GM19397 (cell line): ENCODE data around the gene RASGRF1.
"Not testable (repeated sequence)": the region's sequence is repeated elsewhere in the genome, so short reads cannot be mapped to it uniquely, and the experiment has no call there.

Experiments
- ATAC-seq: cut with Tn5 transposase; IDR thresholded peaks from one replicate; pipeline ENCODE4 v1.9.1; 2021; ENCODE audit warnings: mild to moderate bottlenecking, moderate library complexity; ENCODE audit not compliant: unreplicated experiment

Gene RASGRF1

DNA sequence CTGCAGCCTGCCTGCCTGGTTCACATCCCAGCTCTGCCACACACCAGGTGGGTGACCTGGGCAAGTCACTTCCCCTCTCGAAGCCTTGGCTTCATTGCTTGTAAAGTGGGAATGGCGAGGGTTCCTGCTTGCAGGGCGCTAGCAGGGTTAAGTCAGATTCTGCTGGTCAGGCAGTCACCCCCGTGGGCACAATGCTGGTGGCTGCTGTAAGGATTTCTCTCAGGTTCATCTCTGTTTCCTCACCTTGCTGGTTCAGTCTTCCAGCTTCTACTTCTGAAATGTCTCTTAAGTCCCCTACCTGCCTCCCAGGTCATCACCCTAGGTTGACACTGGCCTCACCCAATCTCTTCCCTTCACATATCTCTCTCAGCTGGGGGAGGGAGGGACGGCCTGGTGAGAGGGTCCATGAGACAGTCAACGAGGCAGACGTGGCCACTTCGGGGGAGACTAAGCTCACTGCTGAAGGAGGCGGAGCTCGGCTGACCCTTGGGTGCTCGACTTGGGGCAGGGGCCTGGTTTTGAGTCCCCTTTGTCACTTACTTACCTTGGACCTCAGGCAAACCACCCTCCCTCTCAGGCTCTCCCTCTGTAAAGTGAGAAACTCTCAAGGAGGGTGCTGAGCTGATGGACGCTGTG lies 157.3 kb downstream of the RASGRF1 start:
- ATAC-seq, result no peak

DNA sequence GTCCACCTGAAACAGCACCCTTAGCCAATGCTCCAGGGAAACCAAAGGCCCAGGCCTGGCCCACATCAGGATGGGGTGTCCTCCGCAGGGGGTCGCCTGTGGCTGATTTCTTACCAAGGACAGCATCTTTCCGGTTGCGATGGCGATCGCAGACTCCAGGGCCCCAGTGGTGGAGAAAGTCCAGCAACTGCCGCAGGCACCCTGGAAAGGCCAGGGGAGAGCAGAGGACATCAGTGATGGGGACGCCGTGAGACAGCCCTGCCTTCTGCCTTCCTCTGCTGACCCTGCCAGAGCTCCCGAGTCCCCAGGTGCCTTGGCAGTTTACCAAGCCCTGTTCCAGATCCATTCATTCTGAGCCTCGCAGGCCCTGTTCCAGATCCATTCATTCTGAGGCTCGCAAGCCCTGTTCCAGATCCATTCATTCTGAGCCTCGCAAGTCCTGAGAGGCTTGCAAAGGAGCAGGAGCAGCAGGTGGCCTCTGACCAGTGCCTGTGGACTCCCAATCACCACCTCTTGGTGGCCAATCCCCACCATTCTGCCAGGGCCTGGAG lies 158.2 kb downstream of the RASGRF1 start:
- no peak for ATAC-seq

DNA sequence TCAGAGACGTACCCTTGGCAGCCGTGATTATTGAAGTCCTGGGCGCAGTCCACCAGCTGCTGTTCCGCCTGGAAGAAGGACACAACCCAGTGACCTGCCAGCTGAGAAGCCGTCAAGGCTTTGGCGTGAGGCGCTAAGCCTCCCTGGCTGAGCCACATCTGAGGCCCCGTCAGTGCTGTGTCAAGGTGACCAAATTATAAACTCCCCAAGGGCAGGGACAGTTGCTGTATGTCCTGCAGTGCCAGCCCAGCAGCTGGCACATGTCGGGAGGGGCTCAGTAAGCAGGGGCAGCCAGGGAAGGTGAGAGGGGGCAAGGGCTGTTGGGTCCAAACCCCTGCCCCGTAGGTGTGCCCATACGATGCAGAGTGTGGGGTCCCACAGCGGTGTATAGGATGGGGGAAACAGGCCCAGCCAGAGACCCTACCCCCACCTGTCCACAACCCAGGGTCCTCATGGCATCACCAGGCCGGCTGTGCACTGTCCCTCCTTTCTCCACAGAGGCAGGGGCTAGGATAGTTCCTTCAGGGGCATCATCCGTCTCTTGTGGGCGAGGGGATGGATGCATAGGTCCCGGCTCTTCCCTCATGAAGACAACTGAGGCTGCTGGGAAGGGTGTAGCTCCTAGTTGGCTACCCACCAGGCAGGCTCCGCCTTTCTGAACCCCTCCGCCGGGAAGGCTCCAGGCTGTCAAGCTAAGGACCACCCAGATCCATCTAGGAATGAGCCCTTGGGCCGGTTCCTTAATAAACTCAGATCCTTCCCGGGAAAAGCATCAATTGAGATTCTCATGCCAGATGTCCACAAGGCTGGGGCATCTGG lies 158.9 kb downstream of the RASGRF1 start:
- no peak for ATAC-seq

DNA sequence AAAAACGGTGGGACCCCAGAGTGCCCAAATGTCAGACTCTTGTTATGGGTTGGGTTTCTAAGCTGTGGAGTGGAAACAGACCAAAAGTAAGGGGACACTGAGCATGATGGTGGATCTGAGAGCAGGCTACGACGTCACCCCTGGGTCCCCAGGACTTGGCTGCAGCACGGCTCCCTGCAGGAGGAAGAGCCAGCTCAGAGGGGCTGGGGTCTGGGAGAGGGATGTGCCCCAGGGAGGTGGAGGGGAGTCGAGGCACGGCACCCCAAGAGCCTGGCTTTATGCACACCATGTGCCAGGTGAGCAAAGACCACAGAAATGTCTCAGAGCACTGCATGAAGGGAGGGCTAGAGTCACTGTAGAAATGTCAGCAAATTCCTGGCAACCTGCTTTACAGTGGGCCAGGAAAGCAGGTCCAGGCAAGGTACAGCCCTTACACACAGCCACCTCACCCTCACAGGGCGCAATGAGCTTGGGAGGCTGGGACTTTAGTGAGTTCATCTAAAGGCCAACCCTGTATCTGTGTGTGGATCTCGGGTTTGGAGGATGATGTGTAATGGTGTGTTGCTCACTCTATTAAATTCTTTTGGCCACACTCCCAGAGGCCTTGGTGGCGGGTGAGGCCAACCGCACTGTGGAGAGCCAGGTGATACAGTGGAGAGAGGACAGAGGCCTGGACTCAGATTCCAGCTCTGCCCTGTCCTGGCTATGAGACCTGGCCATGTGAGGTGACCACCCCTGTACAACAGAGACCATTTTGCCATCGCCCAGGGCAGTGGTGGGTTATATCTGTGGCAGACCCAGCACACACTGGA lies 159.8 kb downstream of the RASGRF1 start:
- no peak for ATAC-seq

DNA sequence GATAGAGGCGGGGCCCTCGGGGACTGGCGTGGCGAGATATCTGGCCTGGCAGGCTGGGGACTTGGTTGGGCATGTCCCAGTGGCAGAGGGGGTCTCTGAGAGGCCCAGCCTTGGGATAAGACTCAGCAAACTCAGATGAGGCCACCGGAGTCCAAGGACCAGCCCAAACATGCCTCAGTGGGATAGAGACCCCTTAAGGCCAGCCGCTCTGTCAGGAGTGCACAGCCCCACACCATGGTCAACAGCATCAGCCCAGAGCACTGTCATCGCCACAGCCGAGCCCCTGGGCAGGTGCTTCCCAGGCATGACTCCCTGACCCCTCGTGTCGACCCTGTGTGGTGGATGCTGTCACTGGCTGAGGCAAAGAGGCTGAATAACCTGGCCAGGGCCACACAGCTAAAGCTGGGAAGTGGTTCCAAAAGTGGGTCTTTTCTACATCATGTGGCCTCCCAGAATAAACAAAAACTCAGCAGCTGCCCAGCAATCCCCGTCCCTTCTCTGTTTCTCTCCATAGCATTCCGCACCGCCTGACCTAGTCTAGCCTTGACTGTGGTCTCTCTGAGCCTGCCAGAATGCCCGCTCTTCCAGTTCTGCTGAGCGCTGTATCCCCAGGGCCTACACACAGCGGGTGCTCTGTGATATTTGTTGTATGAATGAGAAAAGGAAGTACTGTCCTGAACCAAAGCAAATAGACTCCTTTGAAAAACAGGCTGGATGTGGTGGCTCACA lies 160.9 kb downstream of the RASGRF1 start:
- ATAC-seq, result no peak

DNA sequence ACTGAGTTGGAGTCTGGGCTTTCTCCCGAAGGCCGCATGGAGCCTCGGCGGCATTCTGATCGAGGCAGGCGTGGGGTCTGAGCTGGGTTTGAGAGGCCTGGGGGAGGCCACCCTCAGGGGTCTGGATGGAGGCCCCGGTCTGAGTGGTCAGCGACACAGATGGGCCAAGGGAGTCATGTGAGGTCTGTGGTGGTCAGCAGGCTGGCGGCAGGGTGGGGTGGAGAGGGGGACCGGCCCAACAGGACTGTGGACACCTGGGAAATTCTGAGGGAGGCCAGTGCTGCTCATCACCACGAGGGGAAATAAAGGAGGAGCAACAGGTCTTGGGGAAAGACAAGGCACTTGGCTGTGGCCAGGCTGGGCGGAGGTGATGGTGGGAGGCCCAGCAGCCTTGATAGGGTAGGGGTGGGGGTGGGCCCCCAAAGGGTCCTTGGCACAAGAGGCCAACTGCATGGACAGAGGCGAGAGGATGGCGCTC lies 161.9 kb downstream of the RASGRF1 start:
- no peak for ATAC-seq

DNA sequence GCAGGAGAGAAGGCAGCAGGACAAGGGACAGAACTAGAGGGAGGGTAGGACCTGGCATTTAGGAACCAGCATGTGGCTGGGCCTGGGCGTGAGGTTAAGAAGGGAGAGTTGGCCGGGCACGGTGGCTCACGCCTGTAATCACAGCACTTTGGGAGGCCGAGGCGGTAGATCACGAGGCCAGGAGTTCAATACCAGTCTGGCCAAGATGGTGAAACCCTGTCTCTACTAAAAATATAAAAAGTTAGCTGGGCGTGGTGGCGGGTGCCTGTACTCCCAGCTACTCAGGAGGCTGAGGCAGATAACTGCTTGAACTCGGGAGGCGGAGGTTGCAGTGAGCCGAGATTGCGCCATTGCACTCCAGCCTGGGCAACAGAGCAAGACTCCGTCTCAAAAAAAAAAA lies 162.4 kb downstream of the RASGRF1 start:
- not testable (repeated sequence) for ATAC-seq

DNA sequence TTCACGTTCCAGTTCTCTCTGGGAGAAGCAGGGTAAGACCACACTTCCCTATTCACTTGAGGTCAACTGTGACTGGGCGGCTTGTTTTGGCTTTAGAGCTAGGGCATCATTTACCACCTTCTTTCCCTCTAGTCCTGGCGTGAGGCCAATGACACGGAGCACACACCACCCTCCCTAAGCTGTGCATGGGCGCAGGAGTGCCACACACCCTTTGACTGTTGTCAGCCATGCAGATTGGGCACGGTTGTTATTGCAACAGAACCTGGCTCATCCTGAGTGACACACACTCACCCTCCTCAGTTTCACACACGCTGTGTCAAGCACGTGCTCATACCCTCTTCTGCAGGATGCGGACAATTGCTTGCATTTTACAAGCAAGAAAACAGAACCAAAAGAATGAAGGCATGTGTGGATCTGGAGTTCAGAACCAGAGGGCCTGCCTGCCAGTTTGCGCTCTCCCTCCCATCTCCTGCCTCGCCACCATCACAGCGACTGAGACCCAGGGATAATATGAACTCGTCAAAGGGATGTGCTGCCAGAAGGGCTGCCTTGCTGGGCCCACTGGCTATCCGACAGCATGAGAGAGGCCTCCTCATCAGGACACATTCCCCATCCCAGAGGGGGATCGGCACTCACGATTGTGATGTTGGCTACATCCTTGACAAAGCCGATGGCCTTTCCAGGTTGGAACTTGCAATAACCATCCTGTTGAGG lies 163.3 kb downstream of the RASGRF1 start:
- ATAC-seq, result no peak

DNA sequence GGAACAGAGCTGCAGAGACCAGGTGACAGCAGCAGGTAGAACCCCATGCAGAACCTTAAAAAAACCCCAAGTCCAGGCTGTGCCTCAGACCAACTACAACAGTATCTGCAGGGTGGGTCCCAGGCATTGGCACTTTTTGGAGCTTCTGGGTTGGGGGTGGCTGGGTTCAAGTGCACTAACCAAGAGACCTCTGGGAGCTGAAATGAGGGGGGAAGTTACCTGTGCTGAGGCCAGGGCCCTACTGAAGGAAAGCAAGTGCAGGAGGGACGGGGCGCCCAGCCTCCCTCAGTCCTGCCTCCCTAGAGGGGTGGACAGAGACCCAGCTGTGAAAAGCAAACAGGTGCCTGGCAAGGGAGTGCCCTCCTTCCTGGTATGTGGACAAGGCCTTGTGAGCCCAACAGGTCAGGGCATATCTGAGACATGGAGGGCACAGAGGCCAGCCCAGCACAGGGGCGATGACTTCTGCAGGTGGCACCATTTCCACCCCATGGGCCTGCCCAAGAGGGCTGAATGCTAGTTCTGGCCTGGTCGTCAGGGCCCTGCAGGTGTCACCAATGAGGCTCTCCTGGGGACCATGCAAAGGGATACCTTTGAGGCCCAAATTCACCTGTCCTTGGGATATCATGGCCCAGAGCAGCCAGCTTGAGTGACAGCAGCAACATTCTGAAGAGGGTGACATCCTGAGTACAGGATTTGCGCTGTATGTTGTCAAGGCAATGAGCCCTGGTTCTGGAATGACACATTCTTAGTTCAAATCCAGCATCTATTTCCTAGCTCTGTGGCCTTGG lies 164.4 kb downstream of the RASGRF1 start:
- ATAC-seq, result no peak

DNA sequence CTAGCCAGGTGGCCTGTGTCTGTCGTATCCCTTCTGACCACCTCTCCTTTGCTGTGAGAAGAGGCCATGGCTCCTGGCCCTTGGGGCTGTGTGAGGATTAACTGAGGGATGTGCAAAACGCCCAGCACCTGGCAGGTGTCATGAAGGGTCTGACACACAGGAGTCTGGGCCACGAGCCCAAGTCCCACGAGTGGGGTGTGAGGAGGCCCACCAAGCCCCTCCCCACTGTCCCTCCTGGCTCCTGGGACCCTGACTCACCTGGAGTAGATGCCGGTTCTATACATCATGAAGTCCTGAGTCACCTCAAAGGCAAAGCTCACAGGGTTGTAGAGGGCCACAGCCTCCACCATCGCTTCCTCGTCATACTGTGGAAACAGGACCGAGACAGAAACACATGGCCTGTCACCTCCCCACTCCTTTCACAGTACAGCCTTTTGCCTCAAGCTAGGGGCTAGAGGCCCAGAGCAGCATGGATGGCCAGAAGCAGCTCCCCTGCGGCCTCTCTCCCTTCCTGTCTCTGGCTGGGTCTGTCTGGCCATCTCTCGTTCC lies 165.4 kb downstream of the RASGRF1 start:
- ATAC-seq, result no peak

DNA sequence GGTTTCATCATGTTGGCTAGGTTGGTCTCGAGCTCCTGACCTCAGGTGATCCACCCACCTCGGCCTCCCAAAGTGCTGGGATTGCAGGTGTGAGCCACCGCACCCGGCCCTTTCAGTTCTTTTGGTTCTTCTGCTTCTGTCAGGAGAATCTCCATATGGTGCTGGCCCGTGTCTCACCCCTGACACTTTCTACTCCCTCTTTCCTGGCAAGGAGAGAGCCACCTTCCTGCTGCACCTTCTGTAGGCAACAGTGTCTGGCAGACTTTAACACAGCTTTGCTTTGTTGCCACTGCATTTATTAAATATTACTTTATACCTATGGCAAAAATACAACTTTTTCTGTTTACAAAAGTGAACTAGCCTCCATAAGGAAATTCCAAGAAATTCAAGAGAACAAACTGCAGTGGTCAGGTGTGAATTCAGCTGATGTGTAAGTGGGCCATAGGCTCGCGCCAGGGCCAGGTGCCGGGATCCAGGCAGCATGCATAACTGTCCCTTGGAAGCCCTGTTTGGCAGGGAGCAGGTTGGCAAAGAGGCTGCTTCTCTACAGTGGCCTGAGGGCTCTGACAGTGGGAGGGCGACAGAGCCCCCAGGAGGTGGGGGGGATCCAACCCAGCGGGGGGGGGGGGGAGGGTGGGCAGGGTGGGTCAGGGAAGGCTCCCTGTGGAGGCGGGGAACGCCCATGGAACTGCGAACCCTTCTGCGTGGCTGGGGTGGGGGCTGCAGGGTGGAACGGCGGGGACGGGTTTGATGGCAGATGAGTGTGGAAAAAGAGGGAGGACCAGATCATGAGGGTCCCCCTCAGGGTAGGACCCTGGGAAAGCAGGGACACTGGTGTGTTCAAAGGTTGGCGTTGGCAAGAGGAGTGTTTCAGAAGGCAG lies 166.9 kb downstream of the RASGRF1 start:
- ATAC-seq, result no peak

DNA sequence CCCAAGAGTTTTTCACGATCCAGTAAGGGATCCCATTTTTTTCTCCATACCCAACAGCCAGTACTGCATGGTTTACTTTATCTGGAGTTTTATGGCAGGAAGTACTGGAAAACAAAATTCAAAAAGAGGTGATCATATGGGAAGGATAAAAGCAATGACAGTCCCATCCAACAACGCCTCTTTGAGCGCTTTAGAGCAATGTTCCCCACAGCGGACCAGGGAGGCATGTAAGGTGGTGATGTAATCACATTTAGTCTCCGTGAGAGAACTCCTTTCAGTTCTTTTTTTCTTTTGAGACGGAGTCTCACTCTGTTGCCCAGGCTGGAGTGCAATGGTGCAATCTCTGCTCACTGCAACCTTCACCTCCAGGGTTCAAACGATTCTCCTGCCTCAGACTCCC lies 167.6 kb downstream of the RASGRF1 start:
- ATAC-seq, result no peak

DNA sequence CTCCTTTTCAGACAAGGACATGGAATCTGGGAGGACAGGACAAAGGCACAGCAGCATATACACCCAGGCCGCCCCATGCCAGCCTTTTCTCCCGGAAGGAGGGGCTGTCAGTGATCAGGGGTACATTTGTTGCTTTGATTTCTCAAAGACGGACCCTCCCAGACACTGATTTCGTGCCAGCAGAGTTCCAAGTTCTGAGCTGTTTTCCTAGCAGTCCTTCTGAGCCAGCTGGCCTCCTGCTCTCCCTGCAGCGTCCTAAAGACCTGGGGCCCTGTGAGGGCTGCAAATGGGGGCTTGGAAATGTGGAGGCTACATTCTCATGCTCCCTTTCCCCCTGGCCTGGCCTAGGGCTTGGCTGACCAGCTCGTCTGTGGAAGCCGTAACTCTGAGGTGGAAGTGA lies 168.1 kb downstream of the RASGRF1 start:
- no peak for ATAC-seq

DNA sequence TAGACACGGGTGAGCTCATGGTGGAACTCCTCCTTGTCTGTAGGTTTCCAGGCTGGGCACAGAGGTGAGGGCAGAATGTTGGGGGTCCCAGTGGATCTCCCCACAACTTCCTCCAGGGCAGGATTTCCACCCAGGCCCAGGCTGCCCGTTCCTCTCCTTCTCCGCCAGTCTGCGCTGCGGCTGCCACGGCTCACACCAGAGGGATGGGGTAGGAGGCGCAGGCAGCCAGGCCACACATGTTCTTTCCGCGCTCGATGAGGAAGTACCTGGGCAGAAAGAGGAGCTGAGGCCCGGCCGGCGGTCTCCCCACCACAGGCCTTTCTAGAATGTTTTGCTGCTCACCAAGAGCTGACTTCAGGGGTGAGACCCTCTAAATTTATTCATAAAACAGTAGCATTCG lies 168.6 kb downstream of the RASGRF1 start:
- ATAC-seq, result no peak

DNA sequence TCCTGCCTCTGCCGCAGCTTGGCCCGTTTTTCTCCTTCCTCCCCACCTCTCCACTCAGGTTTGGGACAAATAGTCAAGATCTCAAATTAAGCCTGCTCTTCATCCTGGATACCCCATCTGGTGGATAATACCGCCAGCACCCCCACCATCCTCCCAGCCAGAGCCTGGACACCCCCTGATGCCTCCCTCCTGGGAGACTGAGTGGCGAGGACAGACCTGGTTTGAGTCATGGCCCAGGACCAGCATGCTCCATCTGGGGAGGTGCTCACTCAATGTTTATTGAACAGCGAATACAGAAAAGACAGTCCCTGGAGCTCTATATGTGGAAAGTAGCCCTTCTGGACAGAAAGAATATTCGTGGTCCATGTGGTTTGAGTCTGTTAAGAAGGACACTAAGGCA lies 169.1 kb downstream of the RASGRF1 start:
- ATAC-seq, result no peak

DNA sequence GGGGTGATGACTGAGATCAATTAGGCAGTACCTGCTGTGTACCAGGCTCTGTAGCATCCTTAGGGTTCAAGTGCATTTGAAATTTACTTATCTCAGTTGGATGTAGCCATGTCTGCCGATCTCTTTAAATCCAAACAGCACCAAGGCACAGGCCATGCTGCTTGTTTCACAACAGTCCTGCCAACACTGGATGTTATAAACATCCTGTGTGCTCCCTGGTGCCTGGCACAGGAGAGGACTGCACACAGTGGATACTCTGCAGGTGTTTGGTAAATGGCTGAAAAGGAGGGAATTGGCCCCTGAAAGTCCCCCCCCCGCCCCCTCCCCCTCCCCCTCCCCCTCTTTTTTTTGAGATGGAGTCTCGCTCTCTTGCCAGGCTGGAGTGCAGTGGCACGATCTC lies 172.7 kb downstream of the RASGRF1 start:
- ATAC-seq, result no peak

DNA sequence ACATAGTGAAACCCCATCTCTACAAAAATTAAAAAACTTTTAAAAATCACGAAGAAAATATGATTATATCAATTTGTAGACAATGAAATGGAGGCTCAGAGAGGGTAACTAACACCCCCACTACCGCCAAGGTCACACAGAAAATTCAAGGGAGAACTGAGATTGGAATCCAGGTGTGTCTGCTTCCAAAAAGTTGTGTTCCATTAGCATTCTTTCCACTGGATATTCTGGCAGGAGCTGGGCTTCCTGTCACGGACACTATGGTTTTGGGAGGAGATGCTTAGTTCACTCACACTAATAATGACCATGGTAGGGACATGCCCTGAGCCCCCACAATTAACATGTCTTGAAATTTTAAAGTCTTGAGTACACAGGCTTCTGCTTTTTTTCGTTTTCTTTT lies 174.5 kb downstream of the RASGRF1 start:
- ATAC-seq, result no peak
